ENCODE measurements around the gene TOMT. TPM values are rescaled to one million over a fixed set of nuclear protein-coding genes. Genes with fewer than 3 reads are reported as not detected.

The TOMT gene
- total and polyA plus RNA-seq, 2 of the 4 experiments (the other 2 are of a cell fraction), result not detected

- Histone ChIP-seq H3K18ac (ENCODE audit: low read depth, low read length) (peak overlapping the region; percentile 53), H4K5ac (ENCODE audit: low read depth, low read length) (peak overlapping the region; percentile 76), H2BK20ac (ENCODE audit: low read depth, low read length) (no peak overlapping the region), H3K79me1 (ENCODE audit: low read depth in 1 of 2, low read length in 2 of 2) (peaks cover 34 to 58% of the 10 kb centered on the region in 2 experiments), H3K9me1 (ENCODE audit: insufficient read depth, low read length) (peaks cover 39% of the 10 kb centered on the region), H3K4ac (ENCODE audit: low read depth, low read length) (peak overlapping the region; percentile 97), H3K4me2 (ENCODE audit: low read depth, low read length) (peak overlapping the region; percentile 98), H2BK15ac (ENCODE audit: low read depth, low read length) (peak overlapping the region; percentile 16; the same call in 2 of the 3 replicates), H3K36me3 (ENCODE audit: control insufficient read depth, insufficient read depth, low read length) (peaks cover 26% of the 10 kb centered on the region), H4K20me1 (ENCODE audit: insufficient read depth, low read length) (no peaks in the 10 kb centered on the region; the same call in 1 of the 2 replicates), H3K56ac (ENCODE audit: extremely low read depth, insufficient read depth, low read length) (peak overlapping the region; percentile 90), H4K91ac (ENCODE audit: insufficient read depth, low read depth, low read length) (peak overlapping the region; percentile 91), H3K4me3 (ENCODE audit: insufficient read depth, low read depth, low read length) (peak overlapping the region; percentile 75), H3K9ac (ENCODE audit: low read depth, low read length) (peak overlapping the region; percentile 89), H3K27me3 (ENCODE audit: control insufficient read depth, insufficient read depth, low read length) (no peaks in the 10 kb centered on the region), H2AFZ (replicated peaks; ENCODE audit: low read length, poor library complexity) (peak overlapping the region; percentile 92), H4K8ac (ENCODE audit: low read depth in 2 of 2, low read length in 2 of 2) (peak overlapping the region; percentile 86 to 89), H2AK9ac (replicated peaks; ENCODE audit: low read depth, low read length, poor library complexity) (peak overlapping the region; percentile 88), H3K4me1 (ENCODE audit: control insufficient read depth, insufficient read depth, low read length) (peaks cover 10% of the 10 kb centered on the region), H2BK120ac (ENCODE audit: low read depth, low read length) (peak overlapping the region; percentile 56), H3K23ac (ENCODE audit: low read depth, low read length) (peak overlapping the region; percentile 97), H3K14ac (replicated peaks; ENCODE audit: low read depth, low read length) (peak overlapping the region; percentile 81), H2BK5ac (ENCODE audit: low read depth, low read length, poor library complexity, severe bottlenecking) (peak overlapping the region; percentile 90), H2AK5ac (ENCODE audit: low read depth, low read length) (peak overlapping the region; percentile 68), H3K27ac (ENCODE audit: insufficient read depth, low read length) (peak overlapping the region; percentile 94), H3K9me3 (ENCODE audit: control insufficient read depth, insufficient read depth, low read length) (no peaks in the 10 kb centered on the region)
- TF ChIP-seq NFE2L2 (IDR thresholded peaks at IDR 0.05; ENCODE audit: low read depth, low read length) (no peak), RCOR1 (IDR thresholded peaks at IDR 0.05; ENCODE audit: insufficient replicate concordance, low read length) (no peak), USF2 (IDR thresholded peaks at IDR 0.05; ENCODE audit: low read depth, low read length) (no peak), ELK1 (IDR thresholded peaks at IDR 0.05; ENCODE audit: borderline replicate concordance, low read depth, low read length) (no peak)
- no peak for DNase-seq
- dilution Hi-C loops (cut with HindIII; ENCODE audit: low sequenced_read_pairs, unreplicated experiment), result no loop called here
- ATAC-seq (ENCODE audit: low read depth), result no peak
- in situ Hi-C loops (cut with MboI; ENCODE audit: low sequenced_read_pairs), result no loop called here
- no TSS peak for BruUV-seq (replicated peaks)
- ChIA-PET CTCF (interaction anchor here (2.3 kb wide), 1 partner anchor 12 kb away, joined by 10 read pairs; no protein-coding TSS in a partner anchor), POLR2A (ENCODE audit: unreplicated experiment) (interaction anchor here (1.3 kb wide), 1 partner anchor 10 kb away, joined by 4 read pairs; the partner anchor contains the start of gene ANAPC15)
- WGBS, 2 experiments (ENCODE audit: extremely low coverage in 2 of 2, insufficient read length in 1 of 2), result no CpG with 5 or more reads among the region's 9 CpGs
- intact Hi-C loops (cut with micrococcal nuclease), result loop anchor here (1.0 to 5.0 kb wide), 3 partner anchors 77 to 120 kb away; no protein-coding TSS in a partner anchor
These were observed 3.1 kb upstream of the TOMT start for GRCh38 chr11:72102631-72102945.

Data from IMR-90 (cell line).